ENCODE results near the gene MAP1LC3B.
A peak's percentile ranks its signal among the peaks of the same experiment; 100 is the strongest.

MAP1LC3B gene

DNA sequence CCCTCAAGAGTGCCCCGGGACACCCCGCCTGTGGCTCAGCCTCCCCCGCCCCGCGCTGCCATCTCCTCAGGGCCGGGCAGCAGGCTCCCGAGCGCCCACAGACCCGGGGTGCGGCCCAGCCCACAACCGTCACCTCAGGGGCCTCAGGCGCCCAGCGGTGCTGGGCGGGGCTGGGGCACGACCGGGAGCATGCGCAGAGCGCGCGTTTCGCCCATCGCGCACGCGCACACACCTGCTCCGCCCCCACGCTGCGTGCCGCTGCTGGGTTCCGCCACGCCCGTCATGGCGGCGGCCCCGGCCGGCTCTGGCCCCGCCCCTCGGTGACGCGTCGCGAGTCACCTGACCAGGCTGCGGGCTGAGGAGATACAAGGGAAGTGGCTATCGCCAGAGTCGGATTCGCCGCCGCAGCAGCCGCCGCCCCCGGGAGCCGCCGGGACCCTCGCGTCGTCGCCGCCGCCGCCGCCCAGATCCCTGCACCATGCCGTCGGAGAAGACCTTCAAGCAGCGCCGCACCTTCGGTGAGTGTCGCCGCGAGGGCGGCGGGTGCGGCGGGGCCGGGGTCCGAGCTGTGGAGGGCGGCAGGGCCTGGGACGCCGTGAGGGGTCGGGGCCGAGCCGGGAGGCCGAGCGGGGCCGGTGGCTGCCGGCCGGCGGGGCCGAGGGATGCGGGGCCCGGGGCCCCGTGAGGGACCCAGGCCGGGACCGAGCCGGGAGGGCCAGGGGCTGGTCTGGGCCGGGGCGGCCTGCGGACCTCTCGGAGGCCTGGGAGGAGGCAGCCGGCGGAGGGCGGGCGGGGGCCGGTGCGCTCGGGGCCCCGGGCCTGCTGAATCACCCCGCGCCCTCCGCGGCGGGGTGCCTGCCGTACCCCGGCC lies at the start of gene MAP1LC3B:
Gene MAP1LC3B, plus strand, starts transcription at position 387 of the 871 bp plus-strand sequence. Its CDS starts 92 bp downstream, at position 479.
- peak; percentile 99 for DNase-seq

DNA sequence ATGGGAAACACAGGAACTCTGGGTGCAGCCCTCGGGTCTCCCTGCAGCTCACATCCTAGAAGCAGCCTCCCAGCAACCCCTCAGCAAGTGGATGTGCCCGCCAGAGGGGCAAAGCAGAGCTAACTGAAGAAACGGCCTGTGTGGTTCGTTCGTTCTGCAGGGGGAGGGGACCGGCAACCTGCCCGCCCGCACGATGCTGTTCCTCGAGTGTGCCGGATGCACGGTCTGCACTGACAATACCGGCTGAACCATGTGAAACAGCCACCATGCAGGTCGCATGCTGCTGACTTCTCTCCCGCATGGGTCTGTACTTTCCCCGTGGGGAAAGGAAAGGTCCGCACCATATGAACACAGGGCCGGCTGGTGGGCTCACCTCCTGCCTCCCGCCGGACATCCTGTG lies 49.6 kb upstream of the MAP1LC3B start:
- DNase-seq: no peak

GRCh38 chr16:87342978-87343752 lies 49.0 kb upstream of the MAP1LC3B start:
- no peak for DNase-seq

- no peak for DNase-seq
Observed at GRCh38 chr16:87343753-87344050, 48.4 kb upstream of the MAP1LC3B start.

DNA sequence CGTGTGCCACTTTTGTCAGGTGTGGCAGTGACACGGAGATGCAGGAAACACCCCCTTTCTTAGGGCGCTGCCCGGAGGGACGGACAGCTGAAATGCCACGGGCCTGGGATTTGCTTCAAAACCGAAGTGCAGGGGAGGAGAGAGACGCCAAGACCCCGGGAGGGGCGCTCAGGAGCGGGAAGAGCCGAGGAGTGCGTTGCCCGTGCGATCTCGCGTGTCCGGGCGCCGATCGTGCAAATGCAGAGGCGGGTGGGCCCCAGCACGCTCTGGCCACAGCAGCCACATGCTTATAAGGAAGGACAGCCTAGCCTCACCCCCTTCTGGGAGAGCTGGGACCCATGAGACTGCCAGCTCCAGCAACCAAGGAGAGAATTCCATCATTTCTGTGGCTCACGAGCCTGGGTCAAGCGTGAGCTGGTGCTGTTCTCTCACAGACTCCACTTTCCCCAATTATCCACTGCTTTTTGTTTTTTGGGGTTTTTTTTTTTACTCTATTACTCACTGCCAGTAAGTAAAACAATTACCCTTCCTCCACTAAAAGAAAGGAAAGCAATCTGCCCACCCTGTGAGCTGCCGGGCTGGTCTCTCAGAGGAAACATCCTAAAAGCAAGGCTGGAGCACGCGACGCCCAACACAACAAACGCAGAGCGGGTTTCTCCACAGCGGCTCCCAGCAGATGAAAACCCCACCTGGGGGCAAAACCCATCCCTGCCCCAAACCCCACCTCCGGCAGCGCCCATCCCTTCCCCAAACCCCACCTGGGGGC lies 47.8 kb upstream of the MAP1LC3B start:
- DNase-seq: no peak

GRCh38 chr16:87344931-87345631 lies 47.1 kb upstream of the MAP1LC3B start:
- DNase-seq: peak; percentile 67

DNA sequence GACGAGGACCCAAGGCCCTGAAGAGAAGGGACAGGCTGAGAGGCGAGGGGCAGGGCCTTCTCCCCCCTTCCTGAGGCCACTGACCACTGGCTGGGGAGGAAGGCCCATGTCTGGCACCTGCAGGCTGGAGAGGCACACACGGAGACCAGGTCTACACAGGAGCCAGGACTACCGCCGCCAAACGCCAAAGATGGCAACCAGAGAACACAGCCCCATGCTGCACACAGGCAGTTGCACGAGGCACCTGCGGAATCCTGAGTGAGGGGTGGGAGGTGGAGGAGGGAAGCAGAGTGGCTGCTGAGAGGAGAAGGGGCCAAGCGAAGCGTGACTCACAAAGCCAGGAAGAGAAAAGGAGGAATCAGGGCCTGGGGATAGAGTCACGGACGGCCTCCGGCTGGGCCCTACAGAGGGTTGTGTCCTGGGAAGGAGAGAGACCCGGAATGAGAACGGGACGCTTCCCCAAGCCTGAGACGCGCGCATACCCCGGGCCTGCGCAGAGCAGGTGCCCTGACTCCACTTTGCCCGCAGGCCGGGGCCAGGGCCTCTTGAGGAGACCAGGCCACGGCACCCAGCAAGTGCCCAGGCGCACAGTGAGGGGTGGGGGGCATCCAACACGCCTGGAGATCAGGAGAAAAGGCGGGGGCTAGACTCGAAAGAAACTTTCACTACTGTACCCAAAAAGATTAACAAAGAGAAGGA lies 46.3 kb upstream of the MAP1LC3B start:
- DNase-seq: no peak

- DNase-seq: no peak
Observed at GRCh38 chr16:87346517-87347060, 45.5 kb upstream of the MAP1LC3B start.

- DNase-seq: no peak
Observed at GRCh38 chr16:87347932-87348615, 44.1 kb upstream of the MAP1LC3B start.

DNA sequence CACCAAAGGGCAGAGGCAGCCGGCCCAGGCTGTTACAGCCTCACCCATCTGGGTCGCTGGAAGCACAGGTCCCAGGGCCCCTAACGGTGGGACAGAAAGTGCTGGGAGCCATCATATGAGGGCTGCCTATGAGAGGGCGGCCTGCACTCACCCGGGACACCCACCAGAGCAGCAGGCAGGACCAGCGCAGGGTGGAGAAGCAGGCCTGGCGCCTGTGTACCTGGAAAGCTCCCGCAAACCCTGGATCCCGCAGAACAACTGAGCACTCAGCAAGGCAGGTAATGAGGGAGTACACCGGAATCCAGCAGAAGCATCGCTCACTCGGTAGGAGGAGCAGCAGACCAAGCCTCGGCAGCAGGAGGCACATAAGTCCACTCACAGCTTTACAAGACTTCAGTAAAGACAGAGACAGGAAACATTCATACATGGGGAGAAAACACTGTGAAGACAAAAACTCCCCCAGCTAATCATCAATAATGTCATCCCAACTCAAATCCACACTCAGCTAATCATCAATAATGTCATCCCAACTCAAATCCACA lies 43.4 kb upstream of the MAP1LC3B start:
- DNase-seq: no peak

GRCh38 chr16:87350031-87350430 lies 42.1 kb upstream of the MAP1LC3B start:
- DNase-seq: no peak

DNA sequence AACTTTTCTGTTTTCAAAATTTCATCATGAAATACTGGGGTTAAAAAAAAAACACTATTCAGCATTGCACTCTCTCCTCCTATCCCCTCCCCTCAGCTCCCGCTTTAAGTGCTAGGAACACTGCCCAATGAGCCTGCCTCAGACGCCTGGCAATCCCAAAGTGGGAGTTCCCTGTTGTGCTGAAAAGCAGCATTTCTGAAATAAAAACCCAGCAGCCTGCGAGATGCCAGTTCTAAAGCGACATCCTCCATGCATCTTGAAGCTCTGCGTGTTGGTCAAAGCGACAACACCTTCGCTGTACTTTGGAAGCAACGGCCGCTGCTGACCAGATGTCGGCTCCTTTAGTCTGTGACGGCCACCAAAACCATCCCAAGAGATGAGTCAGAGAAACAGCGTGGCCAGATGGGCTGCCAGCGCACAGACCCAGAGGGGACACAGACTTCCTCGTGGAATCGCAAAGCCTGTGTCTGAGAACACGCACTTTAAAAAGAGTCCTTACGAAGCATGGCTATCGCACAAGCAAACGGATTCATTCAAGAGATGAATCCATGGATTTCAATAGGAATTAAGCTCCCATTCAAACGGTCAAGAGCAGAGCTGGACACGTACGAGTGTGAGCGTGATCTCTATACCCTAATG lies 41.3 kb upstream of the MAP1LC3B start:
- DNase-seq: no peak

- no peak for DNase-seq
Observed at GRCh38 chr16:87351320-87351698, 40.8 kb upstream of the MAP1LC3B start.

DNA sequence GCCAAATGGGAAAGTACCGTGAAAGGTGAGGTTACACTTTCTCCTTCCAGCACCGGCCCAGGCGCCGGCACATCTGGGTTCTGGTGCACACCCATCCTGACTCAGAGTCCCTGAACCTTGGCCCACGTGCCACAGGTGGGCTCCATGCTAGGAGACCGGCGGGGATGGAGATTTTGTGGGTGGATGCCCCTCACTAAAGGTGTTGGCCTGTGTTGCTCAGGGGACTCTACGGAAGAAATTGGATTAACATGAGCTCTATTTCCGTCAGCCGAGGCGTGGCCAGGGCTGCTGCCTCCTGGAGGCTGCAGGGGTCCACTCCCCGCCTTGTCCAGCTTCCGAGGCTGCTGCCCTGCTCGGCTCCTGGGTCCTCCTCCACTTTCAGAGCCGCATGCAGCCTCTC lies 39.3 kb upstream of the MAP1LC3B start:
- DNase-seq: no peak

DNA sequence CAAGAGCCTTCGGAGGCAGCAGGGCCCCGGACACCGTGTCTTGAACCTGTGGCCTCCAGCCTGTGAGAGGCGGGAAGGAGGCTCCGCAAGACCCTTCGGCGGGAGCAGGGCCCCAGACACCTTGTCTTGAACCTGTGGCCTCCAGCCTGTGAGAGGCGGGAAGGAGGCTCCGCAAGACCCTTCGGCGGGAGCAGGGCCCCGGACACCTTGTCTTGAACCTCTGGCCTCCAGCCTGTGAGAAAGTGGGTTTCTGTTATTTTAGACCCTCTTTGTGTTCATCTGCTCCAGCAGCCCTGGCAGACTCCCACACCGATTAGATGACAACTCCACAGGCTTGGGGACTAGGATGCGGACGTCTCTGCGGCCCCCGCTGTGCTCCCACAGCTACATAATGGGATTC lies 38.5 kb upstream of the MAP1LC3B start:
- DNase-seq: no peak

- DNase-seq: no peak
Observed at GRCh38 chr16:87356491-87356853, 35.7 kb upstream of the MAP1LC3B start.

GRCh38 chr16:87358250-87358649 lies 33.9 kb upstream of the MAP1LC3B start:
- DNase-seq: no peak

DNA sequence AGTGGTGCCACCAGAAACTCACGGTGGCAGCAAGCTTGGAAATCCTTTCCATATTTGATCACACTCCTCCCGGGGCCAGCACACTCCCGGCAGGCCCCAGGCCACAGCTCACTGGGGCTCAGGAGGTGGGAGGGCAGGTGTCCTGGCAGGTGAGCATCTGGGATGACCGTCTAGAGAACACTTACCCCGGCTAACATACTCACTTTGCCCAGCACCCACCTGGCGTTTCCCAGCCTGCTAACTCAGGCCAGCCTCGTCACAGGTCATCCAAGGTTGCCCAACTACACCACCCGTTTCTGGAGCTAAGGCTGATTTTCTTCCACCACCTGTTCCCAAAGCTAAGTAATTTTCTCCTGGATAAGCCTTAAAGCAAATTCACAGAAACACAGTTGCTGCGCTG lies 33.4 kb upstream of the MAP1LC3B start:
- DNase-seq: no peak

DNA sequence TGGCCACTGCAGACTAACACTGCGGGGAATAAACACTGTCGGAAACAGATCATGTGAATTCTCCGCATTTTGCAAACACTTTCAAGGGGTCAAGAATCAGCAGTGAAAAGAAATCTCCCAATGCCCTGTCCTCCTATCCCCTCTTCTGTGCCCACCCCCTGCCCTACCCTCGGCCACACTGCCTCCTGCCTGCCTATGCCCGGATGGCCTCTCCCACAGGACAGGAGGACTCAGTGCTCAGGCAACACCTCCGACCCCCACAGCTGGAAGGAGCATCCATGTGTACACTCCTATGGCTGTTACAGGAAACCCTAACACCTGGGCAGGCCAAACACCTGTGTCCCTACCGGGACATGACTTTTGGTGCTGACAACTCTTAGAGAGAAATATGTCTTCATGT lies 33.0 kb upstream of the MAP1LC3B start:
- DNase-seq: no peak

DNA sequence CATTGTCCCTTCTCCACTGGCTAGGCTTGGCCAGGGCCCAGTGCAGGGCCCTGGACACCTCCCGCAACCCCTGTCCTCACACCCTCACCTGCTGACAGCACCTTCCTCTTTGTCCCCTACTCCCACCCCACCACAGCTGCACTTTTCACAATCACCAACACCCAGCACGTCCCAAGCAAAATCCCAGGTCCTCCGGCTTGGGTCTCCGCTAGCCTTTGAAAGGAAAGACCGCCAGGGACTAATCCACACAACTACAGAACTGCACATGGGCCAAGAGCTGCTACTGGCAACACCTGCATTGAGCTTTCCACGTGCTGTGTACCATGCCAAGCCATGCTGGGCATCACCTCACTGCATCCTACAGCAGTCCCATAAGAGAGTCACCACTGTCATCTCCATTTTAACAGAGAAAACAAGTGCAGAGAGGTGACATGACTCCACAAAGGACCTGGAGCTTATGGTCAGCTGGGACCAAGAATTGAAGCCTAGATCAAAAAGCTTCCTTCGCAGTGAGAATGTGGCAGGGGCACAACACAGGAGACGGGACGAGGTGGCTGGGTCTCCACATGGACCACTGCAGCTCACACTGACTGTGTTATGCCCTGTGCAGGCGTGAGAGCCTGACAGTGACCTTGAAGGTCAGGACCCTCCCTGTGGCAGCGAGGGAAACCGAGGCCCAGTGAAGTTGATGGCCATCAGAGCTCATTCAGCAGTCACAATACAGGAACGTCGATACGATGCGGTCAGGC lies 31.1 kb upstream of the MAP1LC3B start:
- DNase-seq: no peak
